ENCODE data around the gene RMND1.

The RMND1 gene

GRCh38 chr6:151443454-151443853 lies 8.5 kb downstream of the RMND1 start:
- no peak overlapping the region for H3K4me3 ChIP-seq (ENCODE audit: low read length)
- TF ChIP-seq CTCF (conservative IDR thresholded peaks at IDR 0.05; ENCODE audit: low read length): no peak
- peak; percentile 60 for DNase-seq (ENCODE audit: low read depth)

- H3K4me3 ChIP-seq (ENCODE audit: low read length): no peak overlapping the region
- no peak for DNase-seq (ENCODE audit: low read depth)
- TF ChIP-seq CTCF (conservative IDR thresholded peaks at IDR 0.05; ENCODE audit: low read length): no peak
Measured at GRCh38 chr6:151442371-151442770, 9.6 kb downstream of the RMND1 start.

- TF ChIP-seq CTCF (conservative IDR thresholded peaks at IDR 0.05; ENCODE audit: low read length): no peak
- H3K4me3 ChIP-seq (ENCODE audit: low read length): no peak overlapping the region
- DNase-seq (ENCODE audit: low read depth): no peak
Measured at GRCh38 chr6:151441390-151442166, 10.3 kb downstream of the RMND1 start.

GRCh38 chr6:151440930-151441329 lies 11.0 kb downstream of the RMND1 start:
- peak; percentile 63 for DNase-seq (ENCODE audit: low read depth)
- peak; percentile 72 for TF ChIP-seq CTCF (conservative IDR thresholded peaks at IDR 0.05; ENCODE audit: low read length)
- no peak overlapping the region for H3K4me3 ChIP-seq (ENCODE audit: low read length)

GRCh38 chr6:151440498-151440897 lies 11.4 kb downstream of the RMND1 start:
- DNase-seq (ENCODE audit: low read depth): no peak
- H3K4me3 ChIP-seq (ENCODE audit: low read length): no peak overlapping the region
- TF ChIP-seq CTCF (conservative IDR thresholded peaks at IDR 0.05; ENCODE audit: low read length): no peak

GRCh38 chr6:151437401-151437800 lies 14.5 kb downstream of the RMND1 start:
- no peak overlapping the region for H3K4me3 ChIP-seq (ENCODE audit: low read length)
- TF ChIP-seq CTCF (conservative IDR thresholded peaks at IDR 0.05; ENCODE audit: low read length): no peak
- DNase-seq (ENCODE audit: low read depth): peak; percentile 24

GRCh38 chr6:151436802-151437201 lies 15.1 kb downstream of the RMND1 start:
- no peak for TF ChIP-seq CTCF (conservative IDR thresholded peaks at IDR 0.05; ENCODE audit: low read length)
- DNase-seq (ENCODE audit: low read depth): peak; percentile 94
- H3K4me3 ChIP-seq (ENCODE audit: low read length): no peak overlapping the region

Measured in AG10803 (cell line).